Thoracic aorta (tissue), 2 donors: Measurements from ENCODE around the gene MED27. TPM values are rescaled to one million over a fixed set of nuclear protein-coding genes. Genes with fewer than 3 reads are reported as not detected.
"Not testable (repeated sequence)": the region's sequence is repeated elsewhere in the genome, so short reads cannot be mapped to it uniquely, and the experiment has no call there.

ENCODE experiments used
- ATAC-seq: fragments of 150-250 bp; one replicate; pipeline ENCODE4 v1.8.0; 2017; ENCODE audit warnings: low read depth; ENCODE audit not compliant: insufficient number of reproducible peaks, low FRiP score
- DNase-seq: peaks from one replicate; pipeline ENCODE4 v3.0.0-alpha.2; 2020; ENCODE audit warnings: low spot score
- H3K27ac ChIP-seq, 2 donors: fragments of 200-600 bp; sonication (generic); 1 replicate in 1 of 2; 2 replicates in 1 of 2; pipeline ENCODE4 v1.5.1; 2016; ENCODE audit warnings: mild to moderate bottlenecking in 2 of 2, moderate library complexity in 2 of 2
- H3K27me3 ChIP-seq: fragments of 200-600 bp; sonication (generic); replicated peaks from 2 replicates; pipeline ENCODE4 v1.6.0; 2016; ENCODE audit warnings: mild to moderate bottlenecking; ENCODE audit not compliant: insufficient read depth
- H3K36me3 ChIP-seq: fragments of 200-600 bp; sonication (generic); one replicate; pipeline ENCODE4 v1.5.1; 2016
- H3K4me1 ChIP-seq, 2 donors: fragments of 200-600 bp; sonication (generic); 1 replicate in 1 of 2; 2 replicates in 1 of 2; pipeline versions ENCODE4 v1.5.1 to v1.6.0; 2016; ENCODE audit warnings: low read depth in 2 of 2, mild to moderate bottlenecking in 1 of 2; ENCODE audit not compliant: control insufficient read depth in 1 of 2
- H3K4me3 ChIP-seq: fragments of 200-600 bp; sonication (generic); 2 replicates; pipeline ENCODE4 v1.5.1; 2016; ENCODE audit warnings: mild to moderate bottlenecking
- H3K9me3 ChIP-seq: fragments of 200-600 bp; sonication (generic); 2 replicates; pipeline ENCODE4 v1.5.1; 2016
- CTCF ChIP-seq: fragments of 200-600 bp; sonication (generic); IDR thresholded peaks from one replicate; pipeline ENCODE4 v1.5.1; 2019; ENCODE audit warnings: antibody characterized with exemption
- total RNA-seq, 2 donors: library from RNA; depleted of rRNA; stranded (reverse); fragments of >200 nt; gene quantifications; one replicate each; pipeline versions ENCODE4 v1.1.0 to v1.2.3, GENCODE V29; 2016

The MED27 gene
- total RNA-seq, 2 donors from 2014 or later, result 19.3 to 26.5 TPM

GRCh38 chr9:132014218-132014805, 65.4 kb downstream of the MED27 start:
- Histone ChIP-seq H3K4me3 (no peak overlapping the region), H3K36me3 (no peaks in the 10 kb centered on the region), H3K9me3 (no peaks in the 10 kb centered on the region), H3K27me3 (no peaks in the 10 kb centered on the region), H3K4me1 (peaks cover 0 to 10% of the 10 kb centered on the region in 2 donors), H3K27ac (no peak overlapping the region)
- DNase-seq (no peak), ATAC-seq (no peak)
- no peak for TF ChIP-seq CTCF

GRCh38 chr9:132012704-132013357, 66.8 kb downstream of the MED27 start:
- H3K36me3 ChIP-seq, result no peaks in the 10 kb centered on the region
- TF ChIP-seq CTCF, result no peak
- no peak overlapping the region for H3K27ac ChIP-seq
- no peak for DNase-seq
- no peaks in the 10 kb centered on the region for H3K27me3 ChIP-seq
- H3K4me3 ChIP-seq, result no peak overlapping the region
- no peaks in the 10 kb centered on the region for H3K4me1 ChIP-seq
- no peak for ATAC-seq
- H3K9me3 ChIP-seq, result no peaks in the 10 kb centered on the region

DNA sequence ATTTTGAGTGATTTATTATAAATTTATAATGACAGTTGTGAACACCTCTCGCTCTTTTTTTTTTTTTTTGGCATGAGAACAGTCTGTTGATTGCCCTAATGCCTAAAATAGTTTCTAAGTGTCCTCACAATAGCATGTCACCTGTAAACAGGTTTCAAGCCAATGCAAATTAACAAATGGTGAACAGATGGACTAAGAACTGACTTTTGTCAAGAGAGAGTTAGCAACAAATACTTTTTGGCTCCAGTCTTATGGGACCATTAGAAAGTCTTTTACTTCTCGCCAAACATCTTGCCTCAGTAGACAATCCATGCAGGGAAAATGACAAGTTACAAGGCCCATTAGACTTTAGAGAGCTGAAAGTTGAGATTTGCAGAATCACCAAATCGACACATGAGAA, 67.8 kb downstream of the MED27 start:
- H3K27ac ChIP-seq, result no peak overlapping the region
- H3K36me3 ChIP-seq, result no peaks in the 10 kb centered on the region
- no peaks in the 10 kb centered on the region for H3K9me3 ChIP-seq
- ATAC-seq, result no peak
- H3K4me1 ChIP-seq, result no peaks in the 10 kb centered on the region
- no peaks in the 10 kb centered on the region for H3K27me3 ChIP-seq
- DNase-seq, result no peak
- H3K4me3 ChIP-seq, result no peak overlapping the region
- TF ChIP-seq CTCF, result no peak

GRCh38 chr9:132011309-132011708, 68.4 kb downstream of the MED27 start:
- H3K27ac ChIP-seq, result no peak overlapping the region
- no peaks in the 10 kb centered on the region for H3K9me3 ChIP-seq
- DNase-seq, result no peak
- ATAC-seq, result no peak
- no peak overlapping the region for H3K4me3 ChIP-seq
- H3K36me3 ChIP-seq, result no peaks in the 10 kb centered on the region
- TF ChIP-seq CTCF, result no peak
- H3K4me1 ChIP-seq, result peaks cover 3% of the 10 kb centered on the region in 2 donors
- no peaks in the 10 kb centered on the region for H3K27me3 ChIP-seq

GRCh38 chr9:132010201-132010600, 69.5 kb downstream of the MED27 start:
- not testable (repeated sequence) for DNase-seq, ATAC-seq, H3K27ac ChIP-seq, H3K4me3 ChIP-seq, H3K27me3 ChIP-seq, H3K36me3 ChIP-seq, H3K9me3 ChIP-seq
- H3K4me1 ChIP-seq, result peaks cover 4 to 13% of the 10 kb centered on the region in 2 donors
